Amygdala (tissue), 56 donors: ENCODE results near the gene HPCAL1.

Experiments used
- DNase-seq, 56 donors: peaks; one replicate each; lab custom pipeline; 2025; lab: John Stamatoyannopoulos, UW

Gene HPCAL1

GRCh38 chr2:10397878-10398277 is 95.2 kb downstream of the HPCAL1 start:
- DNase-seq = no peak

DNA sequence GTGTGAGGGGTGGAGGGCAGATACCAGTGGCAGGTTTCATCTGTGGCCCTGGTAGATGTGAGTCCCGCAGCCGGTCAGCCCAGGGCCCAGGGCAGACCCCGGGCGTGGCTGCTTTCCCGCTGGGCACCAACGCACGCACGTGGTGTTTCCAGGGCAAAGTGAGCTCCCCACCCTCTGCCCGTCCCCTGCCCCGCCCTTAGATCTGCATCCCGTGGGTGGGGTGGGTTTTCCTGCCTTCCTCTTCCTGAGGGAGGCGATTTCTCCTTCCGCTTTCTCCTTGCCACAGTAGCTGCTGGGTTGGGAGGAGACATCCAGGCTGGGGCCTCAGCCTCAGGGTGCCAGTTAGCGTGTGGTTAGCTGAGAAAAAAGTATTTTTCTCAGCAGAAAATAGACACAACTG is 95.8 kb downstream of the HPCAL1 start:
- no peak for DNase-seq

GRCh38 chr2:10399358-10399757 is 96.7 kb downstream of the HPCAL1 start:
- DNase-seq = no peak

- no peak for DNase-seq
These were observed 97.3 kb downstream of the HPCAL1 start for GRCh38 chr2:10400002-10400401.

- DNase-seq = peak in 7 of 56 donors; percentile 11 to 33 (median 19)
These were observed 97.9 kb downstream of the HPCAL1 start for GRCh38 chr2:10400568-10400977.

DNA sequence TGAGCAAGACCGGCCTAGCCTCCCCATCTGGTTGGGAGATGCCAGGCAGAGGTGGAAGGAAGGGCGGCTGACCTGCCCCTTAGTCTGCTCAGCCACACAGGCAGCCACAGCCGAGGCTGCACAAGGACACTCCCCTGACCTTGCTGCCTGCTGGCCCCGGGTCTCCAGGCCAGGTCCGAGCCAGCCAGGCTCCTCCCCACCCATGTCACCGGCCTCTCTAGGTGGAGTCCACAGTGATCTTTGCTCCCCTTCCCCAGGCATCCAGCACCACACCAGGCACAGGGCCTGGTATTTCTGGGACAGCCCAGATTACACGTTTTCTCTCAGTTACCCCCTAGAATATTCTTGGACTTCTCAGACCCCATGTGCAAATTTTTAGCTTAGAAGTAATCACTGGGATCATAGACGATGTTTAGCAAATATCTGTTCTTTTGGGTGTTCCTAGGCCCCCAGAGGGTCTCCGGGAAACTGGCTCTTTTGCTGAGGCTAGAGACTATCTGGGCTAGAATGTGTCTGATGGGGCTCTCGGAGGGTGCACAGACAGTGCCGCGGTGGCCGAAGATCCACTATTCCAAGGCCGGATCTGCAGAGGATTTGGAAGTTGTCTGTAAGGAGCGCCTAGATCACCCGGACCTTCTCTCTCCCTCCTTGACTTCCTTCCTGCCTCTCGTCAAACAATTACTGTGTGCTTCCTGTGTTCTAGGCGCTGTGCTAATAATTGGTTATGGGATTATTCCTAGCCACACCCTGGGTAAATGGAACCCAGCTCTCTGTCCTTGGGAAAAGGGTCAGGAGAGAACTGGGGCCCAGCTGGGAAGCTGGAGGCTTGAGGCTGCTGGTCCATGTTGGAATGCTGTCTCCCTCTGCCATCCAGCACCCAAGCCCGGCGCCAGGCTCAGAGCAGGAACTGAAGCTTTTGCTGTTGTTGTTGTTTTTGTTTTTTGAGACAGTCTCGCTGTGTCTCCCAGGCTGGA is 98.6 kb downstream of the HPCAL1 start:
- no peak for DNase-seq

DNA sequence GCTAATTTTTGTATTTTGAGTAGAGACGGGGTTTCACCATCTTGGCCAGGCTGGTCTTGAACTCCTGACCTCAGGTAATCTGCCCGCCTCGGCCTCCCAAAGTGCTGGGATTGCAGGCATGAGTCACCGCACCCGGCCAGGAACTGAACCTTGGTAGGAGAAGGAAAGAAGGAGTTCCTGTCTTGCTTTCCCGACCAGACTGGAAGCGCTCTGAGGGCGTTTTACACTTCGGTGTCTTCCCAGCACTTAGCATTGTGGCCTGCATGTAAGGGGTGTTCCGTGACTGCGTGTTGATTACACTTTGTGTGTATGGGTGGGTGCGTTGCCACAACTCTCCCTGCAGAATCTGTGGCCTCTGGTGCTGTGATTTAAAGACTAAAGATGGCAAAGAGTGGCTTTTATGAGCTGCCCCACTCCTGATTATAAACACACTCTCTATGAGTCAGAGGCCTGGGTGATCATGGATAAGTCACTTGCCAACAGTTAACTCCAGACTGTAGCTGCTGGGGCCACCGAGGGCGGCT is 99.4 kb downstream of the HPCAL1 start:
- DNase-seq = no peak

DNA sequence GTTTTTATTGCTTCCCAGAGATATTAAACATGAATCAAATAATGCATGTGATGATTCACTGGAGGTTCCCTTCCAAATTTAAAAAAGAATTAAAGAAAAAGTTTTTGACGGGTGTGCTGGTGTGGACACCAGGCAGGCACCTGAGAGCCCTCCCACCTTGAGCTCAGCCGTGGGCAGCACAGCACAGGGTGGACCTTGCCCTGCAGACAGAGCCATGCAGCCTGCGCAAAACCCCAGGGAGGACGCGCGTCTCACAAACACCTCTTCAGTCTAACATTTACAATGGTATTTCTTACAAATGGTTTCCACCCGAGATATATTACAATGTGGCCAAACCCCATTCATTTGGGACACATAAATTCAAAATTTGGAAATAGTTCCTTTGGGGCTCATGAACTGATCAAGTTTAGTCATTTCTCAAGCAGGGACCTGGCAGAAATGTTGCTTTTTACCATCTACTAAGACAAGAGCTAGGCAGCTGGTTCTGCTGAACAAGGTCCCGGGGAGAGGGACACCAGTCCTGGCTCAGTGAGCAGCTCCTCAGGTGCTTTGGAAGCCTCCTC is 100.0 kb downstream of the HPCAL1 start:
- DNase-seq = no peak

DNA sequence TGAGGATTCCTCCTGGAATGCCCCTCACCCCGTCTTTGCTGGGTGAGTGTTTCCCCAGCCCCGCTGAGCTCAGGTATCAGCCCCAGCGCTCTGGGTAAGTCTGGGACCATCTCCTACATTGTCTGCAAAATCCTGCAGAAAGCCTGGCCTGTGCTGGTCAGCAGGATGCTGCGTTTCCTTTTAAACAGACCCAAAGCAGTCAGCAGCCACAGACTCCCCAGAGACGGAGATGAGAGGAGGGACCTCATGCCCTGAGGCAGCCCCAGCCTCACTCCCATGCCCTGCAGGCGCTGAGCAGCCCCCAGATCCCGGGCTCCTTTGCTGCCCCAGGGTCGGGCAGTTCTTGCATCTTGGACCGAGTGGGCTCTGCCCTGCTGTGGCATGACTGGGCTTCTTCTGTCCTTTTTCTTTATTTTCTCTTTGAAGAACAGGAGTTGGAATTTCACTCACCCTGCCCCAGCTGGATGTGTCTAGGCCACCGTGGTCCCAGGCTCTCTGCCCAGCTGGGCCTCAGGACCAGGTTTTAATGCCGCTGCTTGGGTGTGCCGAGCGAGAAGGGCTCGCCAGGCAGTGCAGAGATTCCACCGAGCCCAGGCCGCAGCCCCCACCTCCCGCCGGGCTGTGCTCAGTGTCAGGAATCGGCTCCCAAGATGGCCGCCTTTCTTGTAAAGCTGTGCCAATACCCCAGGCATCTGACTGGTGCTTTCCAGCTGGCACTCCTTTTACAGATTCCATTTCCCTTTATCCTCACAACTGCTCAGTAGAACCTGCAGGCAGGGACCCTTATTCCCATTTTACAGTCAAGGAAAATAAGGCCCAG is 101.8 kb downstream of the HPCAL1 start:
- peak in 15 of 56 donors; percentile 15 to 50 (median 37) for DNase-seq

- peak in 35 of 56 donors; percentile 9 to 79 (median 37) for DNase-seq
These were observed 102.7 kb downstream of the HPCAL1 start for GRCh38 chr2:10405448-10405847.

DNA sequence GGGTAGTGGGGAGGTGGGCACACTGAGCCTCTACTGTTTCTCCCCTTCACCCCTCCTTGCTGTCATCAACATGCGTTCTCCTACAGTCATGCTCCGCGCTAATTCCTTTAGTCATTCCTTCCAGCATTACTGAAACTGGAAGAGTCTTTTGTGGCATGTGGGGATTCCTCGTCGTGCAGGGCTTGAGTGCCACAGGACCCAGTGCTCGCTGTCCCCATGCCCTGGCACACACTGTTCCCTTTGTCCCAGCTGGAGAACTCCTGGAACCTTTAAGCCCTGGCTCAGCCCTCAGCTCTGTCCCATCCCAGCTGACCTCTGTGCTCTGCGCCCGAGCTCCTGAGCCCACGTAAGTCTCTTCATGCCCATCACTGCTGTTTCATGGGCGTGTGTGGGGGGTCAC is 103.3 kb downstream of the HPCAL1 start:
- no peak for DNase-seq

DNA sequence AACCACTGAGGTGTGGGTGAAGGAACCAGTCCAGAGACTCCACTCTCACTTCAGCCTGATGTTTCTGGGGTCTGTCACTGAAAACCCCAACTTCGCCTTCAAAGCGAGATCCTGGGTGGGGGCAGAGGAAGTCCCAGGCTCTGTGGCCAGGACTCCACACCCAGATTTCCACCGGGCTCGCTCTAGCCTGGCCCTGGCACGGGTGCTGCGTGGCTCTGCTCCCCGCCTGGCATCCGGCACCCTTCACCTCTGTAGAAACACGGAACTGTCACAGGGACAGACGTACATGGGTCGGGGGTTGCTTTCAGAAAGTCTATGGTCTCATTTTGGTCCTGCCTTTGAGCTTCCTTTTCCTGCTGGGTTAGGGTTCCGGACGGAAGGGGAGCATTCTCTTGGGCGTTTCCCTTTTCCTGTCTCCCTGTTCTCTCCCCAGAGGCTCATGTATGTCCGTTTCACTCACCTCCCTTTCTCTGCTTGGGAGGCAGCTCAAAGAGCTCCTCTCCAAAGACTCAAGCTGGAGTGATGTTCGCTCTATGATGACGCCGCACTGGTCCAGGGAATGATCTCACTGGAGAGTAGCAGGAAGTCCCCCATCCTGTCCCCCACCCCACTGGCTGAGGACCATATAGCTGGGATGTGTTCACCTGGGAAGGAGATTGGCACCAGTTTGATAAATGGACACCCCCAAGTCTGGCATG is 103.9 kb downstream of the HPCAL1 start:
- no peak for DNase-seq

- no peak for DNase-seq
These were observed 104.7 kb downstream of the HPCAL1 start for GRCh38 chr2:10407432-10407831.

DNA sequence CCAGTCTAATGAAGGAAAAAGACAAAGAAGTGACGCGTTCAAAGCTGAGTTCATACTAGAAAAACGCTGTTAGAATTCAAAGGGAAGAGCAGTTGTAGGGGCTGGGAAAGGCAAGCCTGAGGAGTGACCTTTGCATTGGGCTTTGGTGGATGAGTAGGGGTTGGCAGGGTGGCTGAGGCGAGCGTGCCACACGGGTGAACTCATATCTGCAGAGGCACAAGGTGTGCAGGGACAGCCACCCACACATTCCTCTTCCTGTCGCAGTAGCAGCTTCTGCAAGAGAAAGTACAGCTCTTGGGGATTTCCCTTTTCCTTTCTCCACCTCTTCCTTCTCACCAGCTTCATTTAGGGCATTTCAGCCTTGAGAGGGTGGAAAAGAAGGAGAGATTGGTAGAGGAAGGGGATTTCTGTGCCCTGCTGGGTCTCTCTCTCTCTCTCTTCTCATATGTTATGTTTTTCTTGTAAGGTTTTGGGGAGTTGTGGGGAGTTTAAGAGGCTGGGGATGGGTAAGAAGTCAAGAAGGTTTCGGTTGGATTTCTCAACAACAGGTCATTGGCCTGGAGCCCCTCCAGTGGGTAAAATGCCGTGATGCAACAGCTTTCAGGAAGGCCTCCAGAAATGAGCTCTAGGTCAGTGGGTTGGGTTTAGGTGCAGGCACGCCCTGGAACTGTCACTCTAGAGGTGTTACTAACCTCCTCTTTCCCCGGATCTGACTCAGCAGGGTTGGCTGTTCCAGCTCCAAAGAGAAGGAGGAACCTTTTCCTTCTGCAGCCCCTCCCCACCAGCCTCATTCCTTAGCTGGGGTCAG is 105.3 kb downstream of the HPCAL1 start:
- DNase-seq = peak in 1 of 56 donors; percentile 11

DNA sequence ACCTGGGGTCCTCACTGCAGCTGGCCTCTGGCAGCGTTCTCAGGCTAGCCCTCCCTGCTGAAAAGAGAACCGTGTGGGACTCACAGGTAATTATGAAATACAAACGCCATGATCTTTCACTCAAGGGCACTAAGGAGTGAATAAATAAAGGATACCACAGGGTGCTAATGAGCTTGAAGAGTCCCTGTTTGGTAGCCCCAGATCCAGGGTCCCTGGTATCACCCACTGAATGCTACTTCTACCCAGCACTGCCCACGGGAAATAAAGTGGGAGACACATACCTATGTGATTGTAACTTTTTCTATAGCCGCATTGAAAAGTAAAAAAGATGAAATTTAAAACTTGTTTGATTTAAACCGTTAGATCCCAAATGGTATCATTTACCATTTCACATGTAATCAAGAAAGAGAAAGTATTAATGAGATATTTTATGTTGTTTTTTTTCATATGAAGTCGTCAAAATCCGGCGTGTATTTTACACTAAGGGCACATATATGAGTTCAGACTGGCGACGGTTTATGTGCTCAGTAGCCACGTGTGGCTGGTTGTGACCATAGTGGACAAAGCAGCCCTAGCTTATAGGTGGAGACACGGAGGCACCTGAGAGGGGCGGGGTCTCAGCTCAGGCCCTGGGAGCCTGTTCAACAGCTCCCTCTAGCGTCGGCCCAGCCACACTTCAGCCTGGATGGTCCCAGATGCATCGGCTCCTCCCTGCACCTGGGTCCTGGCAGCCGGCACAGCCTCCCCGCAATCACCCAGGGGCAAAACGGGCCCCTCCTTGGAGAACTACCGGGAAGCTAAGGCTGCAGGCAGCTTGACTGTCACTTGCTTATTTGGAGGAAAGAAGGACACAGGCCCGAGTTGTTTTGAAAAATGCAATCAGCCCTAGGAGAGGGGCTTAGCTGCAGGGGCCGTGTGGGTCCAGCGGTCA is 106.2 kb downstream of the HPCAL1 start:
- peak in 47 of 56 donors; percentile 5 to 74 (median 47) for DNase-seq

DNA sequence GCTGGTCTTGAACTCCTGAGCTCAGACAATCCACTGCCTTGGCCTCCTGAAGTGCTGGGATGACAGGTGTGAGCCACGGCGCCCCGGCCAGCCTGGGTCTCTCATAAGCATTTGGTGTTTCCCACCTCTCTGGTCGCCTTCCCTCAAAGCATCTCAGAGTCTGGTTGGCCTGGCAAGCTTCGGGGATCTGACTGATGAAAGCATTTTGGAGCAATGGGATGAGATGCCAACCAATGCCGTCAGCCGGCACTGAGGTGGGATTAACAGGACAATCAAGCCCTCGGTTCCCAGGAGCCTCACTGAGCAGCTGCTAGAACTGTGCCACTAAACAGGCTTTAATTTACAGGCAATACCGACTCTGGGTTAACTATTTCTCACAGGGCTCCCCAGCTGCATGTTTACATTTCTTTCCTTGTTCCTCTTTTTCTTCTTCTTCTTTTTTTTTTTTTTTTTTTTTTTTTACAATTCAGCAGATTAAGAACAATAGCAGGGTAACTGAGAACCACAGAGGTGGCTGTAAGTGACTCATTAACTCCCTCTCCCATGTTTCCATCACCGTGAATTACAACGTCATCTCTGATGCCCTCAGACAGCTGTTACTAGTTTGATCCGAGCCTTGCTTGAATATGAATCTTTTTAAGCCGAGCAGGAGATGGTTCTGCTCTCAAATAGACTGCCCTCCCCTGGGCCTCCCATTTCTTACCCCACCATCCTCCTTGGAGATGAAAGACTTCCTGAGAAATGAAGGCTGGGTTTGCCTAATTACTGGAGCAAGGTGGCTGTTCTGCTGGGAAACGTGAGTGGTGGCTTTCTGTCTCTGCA is 107.5 kb downstream of the HPCAL1 start:
- peak in 1 of 56 donors; percentile 13 for DNase-seq

- no peak for DNase-seq
These were observed 108.2 kb downstream of the HPCAL1 start for GRCh38 chr2:10410823-10411437.
